Esophagus squamous epithelium (tissue), 5 donors: ENCODE results near the gene HPCAL1. TPM values are rescaled to one million over a fixed set of nuclear protein-coding genes. Genes with fewer than 3 reads are reported as not detected.

Source experiments
- DNase-seq: peaks from one replicate; lab custom pipeline; 2025; lab: John Stamatoyannopoulos, UW
- H3K27ac ChIP-seq, 4 donors: fragments of 200-600 bp; sonication (generic); one replicate each; pipeline ENCODE4 v1.5.1; 2016 to 2019; ENCODE audit warnings: mild to moderate bottlenecking in 1 of 4
- H3K27me3 ChIP-seq, 4 donors: fragments of 200-600 bp; sonication (generic); 1 replicate in 3 of 4; 2 replicates in 1 of 4; pipeline versions ENCODE4 v1.5.1 to v1.6.0; 2017 to 2021; ENCODE audit warnings: antibody characterized with exemption in 1 of 4
- H3K36me3 ChIP-seq, 3 donors: fragments of 200-600 bp; sonication (generic); one replicate each; pipeline ENCODE4 v1.5.1; 2016 to 2019
- H3K4me1 ChIP-seq, 3 donors: fragments of 200-600 bp; sonication (generic); one replicate each; pipeline ENCODE4 v1.5.1; 2017 to 2019
- H3K4me3 ChIP-seq, 4 donors: fragments of 200-600 bp; sonication (generic); 1 replicate in 3 of 4; 2 replicates in 1 of 4; pipeline ENCODE4 v1.5.1; 2016 to 2019; ENCODE audit warnings: mild to moderate bottlenecking in 2 of 4, moderate library complexity in 1 of 4
- H3K9me3 ChIP-seq, 3 donors: fragments of 200-600 bp; sonication (generic); one replicate each; pipeline ENCODE4 v1.5.1; 2016 to 2019
- POLR2A ChIP-seq, 4 donors: fragments of 450-650 bp; IDR thresholded peaks; one replicate each; pipeline ENCODE4 v1.6.1; 2017; ENCODE audit warnings: antibody characterized with exemption in 4 of 4, mild to moderate bottlenecking in 4 of 4, moderate library complexity in 3 of 4
- WGBS, 2 donors: methylation state at CpG; one replicate each; pipeline ENCODE4 v1.1.5; 2018; 5-methylcytosine and 5-hydroxymethylcytosine counted together
- intact Hi-C: fragments of 100-400 bp; cut with DNase I; formaldehyde crosslinking; loops from one replicate; pipeline ENCODE4 v1.15.0; 2022
- total RNA-seq, 4 donors: library from RNA; depleted of rRNA; stranded (reverse); fragments of >200 nt; gene quantifications; one replicate each; pipeline ENCODE4 v1.1.0, GENCODE V29; 2016
- TF ChIP-seq, protein P1 (sequence below), 6 experiments: fragments of 450-650 bp in 4 of 6; fragments of 200-600 bp in 2 of 6; sonication (generic) in 2 of 6; IDR thresholded peaks; one replicate each; pipeline ENCODE4 v1.5.1; 2016 to 2019; ENCODE audit warnings: antibody characterized with exemption in 6 of 6, mild to moderate bottlenecking in 4 of 6, moderate library complexity in 4 of 6
- donor health status: DM: yes; HTN: yes; CAD: no.

HPCAL1 gene
- total RNA-seq, 4 donors from 2014 or later, result 13.2 to 26.4 (median 20.5) TPM

DNA sequence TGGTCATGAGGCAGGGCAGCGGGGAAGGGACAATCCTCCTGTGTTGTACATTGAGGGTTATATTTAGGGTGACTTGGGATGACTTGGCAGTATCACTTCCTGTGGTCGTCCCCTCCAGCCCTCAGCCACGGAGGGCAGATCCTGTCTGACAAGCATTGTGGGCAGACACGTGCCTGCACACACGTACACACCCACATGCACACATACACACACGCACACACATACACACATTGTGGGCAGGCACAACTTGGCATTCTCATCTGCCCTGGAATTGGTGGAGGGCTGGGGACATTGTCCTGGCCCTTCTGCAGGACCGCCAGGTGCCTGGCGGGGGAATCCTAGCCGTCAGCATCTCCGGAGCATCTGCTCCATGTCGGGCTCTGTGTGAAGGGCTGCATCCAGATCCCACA, 97.9 kb downstream of the HPCAL1 start:
- Histone ChIP-seq H3K27ac (peak overlapping the region in 2 of 4 donors; percentile 63 to 73), H3K9me3 (no peaks in the 10 kb centered on the region), H3K4me1 (peaks cover 24 to 62% (median 28%) of the 10 kb centered on the region in 3 donors), H3K36me3 (peaks cover 0 to 9% (median 0%) of the 10 kb centered on the region in 3 donors), H3K27me3 (no peaks in the 10 kb centered on the region), H3K4me3 (no peak overlapping the region)
- TF ChIP-seq, protein P1, sequence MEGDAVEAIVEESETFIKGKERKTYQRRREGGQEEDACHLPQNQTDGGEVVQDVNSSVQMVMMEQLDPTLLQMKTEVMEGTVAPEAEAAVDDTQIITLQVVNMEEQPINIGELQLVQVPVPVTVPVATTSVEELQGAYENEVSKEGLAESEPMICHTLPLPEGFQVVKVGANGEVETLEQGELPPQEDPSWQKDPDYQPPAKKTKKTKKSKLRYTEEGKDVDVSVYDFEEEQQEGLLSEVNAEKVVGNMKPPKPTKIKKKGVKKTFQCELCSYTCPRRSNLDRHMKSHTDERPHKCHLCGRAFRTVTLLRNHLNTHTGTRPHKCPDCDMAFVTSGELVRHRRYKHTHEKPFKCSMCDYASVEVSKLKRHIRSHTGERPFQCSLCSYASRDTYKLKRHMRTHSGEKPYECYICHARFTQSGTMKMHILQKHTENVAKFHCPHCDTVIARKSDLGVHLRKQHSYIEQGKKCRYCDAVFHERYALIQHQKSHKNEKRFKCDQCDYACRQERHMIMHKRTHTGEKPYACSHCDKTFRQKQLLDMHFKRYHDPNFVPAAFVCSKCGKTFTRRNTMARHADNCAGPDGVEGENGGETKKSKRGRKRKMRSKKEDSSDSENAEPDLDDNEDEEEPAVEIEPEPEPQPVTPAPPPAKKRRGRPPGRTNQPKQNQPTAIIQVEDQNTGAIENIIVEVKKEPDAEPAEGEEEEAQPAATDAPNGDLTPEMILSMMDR (IDR thresholded peaks at IDR 0.05), result no peak
- TF ChIP-seq POLR2A (IDR thresholded peaks at IDR 0.05), result no peak
- intact Hi-C loops, result no loop called here
- no peak for DNase-seq
- 73 to 86% methylated on average over 6 of the region's 11 CpGs for WGBS, 2 donors

DNA sequence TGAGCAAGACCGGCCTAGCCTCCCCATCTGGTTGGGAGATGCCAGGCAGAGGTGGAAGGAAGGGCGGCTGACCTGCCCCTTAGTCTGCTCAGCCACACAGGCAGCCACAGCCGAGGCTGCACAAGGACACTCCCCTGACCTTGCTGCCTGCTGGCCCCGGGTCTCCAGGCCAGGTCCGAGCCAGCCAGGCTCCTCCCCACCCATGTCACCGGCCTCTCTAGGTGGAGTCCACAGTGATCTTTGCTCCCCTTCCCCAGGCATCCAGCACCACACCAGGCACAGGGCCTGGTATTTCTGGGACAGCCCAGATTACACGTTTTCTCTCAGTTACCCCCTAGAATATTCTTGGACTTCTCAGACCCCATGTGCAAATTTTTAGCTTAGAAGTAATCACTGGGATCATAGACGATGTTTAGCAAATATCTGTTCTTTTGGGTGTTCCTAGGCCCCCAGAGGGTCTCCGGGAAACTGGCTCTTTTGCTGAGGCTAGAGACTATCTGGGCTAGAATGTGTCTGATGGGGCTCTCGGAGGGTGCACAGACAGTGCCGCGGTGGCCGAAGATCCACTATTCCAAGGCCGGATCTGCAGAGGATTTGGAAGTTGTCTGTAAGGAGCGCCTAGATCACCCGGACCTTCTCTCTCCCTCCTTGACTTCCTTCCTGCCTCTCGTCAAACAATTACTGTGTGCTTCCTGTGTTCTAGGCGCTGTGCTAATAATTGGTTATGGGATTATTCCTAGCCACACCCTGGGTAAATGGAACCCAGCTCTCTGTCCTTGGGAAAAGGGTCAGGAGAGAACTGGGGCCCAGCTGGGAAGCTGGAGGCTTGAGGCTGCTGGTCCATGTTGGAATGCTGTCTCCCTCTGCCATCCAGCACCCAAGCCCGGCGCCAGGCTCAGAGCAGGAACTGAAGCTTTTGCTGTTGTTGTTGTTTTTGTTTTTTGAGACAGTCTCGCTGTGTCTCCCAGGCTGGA, 98.6 kb downstream of the HPCAL1 start:
- 78 to 88% methylated on average over 10 to 18 of the region's 21 CpGs for WGBS, 2 donors
- Histone ChIP-seq H3K27me3 (no peaks in the 10 kb centered on the region), H3K36me3 (peaks cover 0 to 9% (median 0%) of the 10 kb centered on the region in 3 donors), H3K4me1 (peaks cover 26 to 68% (median 35%) of the 10 kb centered on the region in 3 donors), H3K9me3 (no peaks in the 10 kb centered on the region), H3K4me3 (no peak overlapping the region), H3K27ac (peak overlapping the region in 3 of 4 donors; percentile 19 to 73 (median 63))
- intact Hi-C loops, result no loop called here
- no peak for DNase-seq
- TF ChIP-seq, protein P1 (IDR thresholded peaks at IDR 0.05), result no peak
- no peak for TF ChIP-seq POLR2A (IDR thresholded peaks at IDR 0.05)

DNA sequence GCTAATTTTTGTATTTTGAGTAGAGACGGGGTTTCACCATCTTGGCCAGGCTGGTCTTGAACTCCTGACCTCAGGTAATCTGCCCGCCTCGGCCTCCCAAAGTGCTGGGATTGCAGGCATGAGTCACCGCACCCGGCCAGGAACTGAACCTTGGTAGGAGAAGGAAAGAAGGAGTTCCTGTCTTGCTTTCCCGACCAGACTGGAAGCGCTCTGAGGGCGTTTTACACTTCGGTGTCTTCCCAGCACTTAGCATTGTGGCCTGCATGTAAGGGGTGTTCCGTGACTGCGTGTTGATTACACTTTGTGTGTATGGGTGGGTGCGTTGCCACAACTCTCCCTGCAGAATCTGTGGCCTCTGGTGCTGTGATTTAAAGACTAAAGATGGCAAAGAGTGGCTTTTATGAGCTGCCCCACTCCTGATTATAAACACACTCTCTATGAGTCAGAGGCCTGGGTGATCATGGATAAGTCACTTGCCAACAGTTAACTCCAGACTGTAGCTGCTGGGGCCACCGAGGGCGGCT, 99.4 kb downstream of the HPCAL1 start:
- Histone ChIP-seq H3K4me1 (peaks cover 26 to 75% (median 44%) of the 10 kb centered on the region in 3 donors), H3K36me3 (peaks cover 0 to 9% (median 0%) of the 10 kb centered on the region in 3 donors), H3K9me3 (no peaks in the 10 kb centered on the region), H3K27me3 (no peaks in the 10 kb centered on the region), H3K27ac (peak overlapping the region in 1 of 4 donors; percentile 73), H3K4me3 (no peak overlapping the region)
- TF ChIP-seq, protein P1 (IDR thresholded peaks at IDR 0.05), result no peak
- no peak for TF ChIP-seq POLR2A (IDR thresholded peaks at IDR 0.05)
- WGBS, 2 donors, result 71 to 75% methylated on average over 7 to 11 of the region's 14 CpGs
- intact Hi-C loops, result no loop called here
- no peak for DNase-seq

DNA sequence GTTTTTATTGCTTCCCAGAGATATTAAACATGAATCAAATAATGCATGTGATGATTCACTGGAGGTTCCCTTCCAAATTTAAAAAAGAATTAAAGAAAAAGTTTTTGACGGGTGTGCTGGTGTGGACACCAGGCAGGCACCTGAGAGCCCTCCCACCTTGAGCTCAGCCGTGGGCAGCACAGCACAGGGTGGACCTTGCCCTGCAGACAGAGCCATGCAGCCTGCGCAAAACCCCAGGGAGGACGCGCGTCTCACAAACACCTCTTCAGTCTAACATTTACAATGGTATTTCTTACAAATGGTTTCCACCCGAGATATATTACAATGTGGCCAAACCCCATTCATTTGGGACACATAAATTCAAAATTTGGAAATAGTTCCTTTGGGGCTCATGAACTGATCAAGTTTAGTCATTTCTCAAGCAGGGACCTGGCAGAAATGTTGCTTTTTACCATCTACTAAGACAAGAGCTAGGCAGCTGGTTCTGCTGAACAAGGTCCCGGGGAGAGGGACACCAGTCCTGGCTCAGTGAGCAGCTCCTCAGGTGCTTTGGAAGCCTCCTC, 100.0 kb downstream of the HPCAL1 start:
- DNase-seq, result no peak
- WGBS, 2 donors, result 81 to 93% methylated on average over 8 of the region's 8 CpGs
- TF ChIP-seq POLR2A (IDR thresholded peaks at IDR 0.05), result no peak
- TF ChIP-seq, protein P1 (IDR thresholded peaks at IDR 0.05), result no peak
- intact Hi-C loops, result no loop called here
- no peaks in the 10 kb centered on the region for H3K9me3 ChIP-seq
- H3K36me3 ChIP-seq, result peaks cover 0 to 9% (median 0%) of the 10 kb centered on the region in 3 donors
- H3K4me1 ChIP-seq, result peaks cover 28 to 75% (median 50%) of the 10 kb centered on the region in 3 donors
- no peaks in the 10 kb centered on the region for H3K27me3 ChIP-seq
- no peak overlapping the region for H3K4me3 ChIP-seq
- no peak overlapping the region for H3K27ac ChIP-seq
